Neural crest cell (in vitro differentiated cells): ENCODE data around the gene TRIM46. TPM values are rescaled to one million over a fixed set of nuclear protein-coding genes. Genes with fewer than 3 reads are reported as not detected.

Experiments
- DNase-seq: peaks from one replicate; pipeline ENCODE4 v3.0.0; 2021; ENCODE audit warnings: low read depth, mixed read lengths, low spot score
- H3K27ac Mint-ChIP-seq: one replicate; pipeline ENCODE4 v1.8.0; 2021; ENCODE audit warnings: mild to moderate bottlenecking, mixed read lengths; ENCODE audit not compliant: unreplicated experiment
- H3K27me3 Mint-ChIP-seq: 2 replicates; pipeline ENCODE4 v1.8.0; 2021; ENCODE audit warnings: low read depth, mild to moderate bottlenecking, mixed read lengths
- H3K36me3 Mint-ChIP-seq: 2 replicates; pipeline ENCODE4 v1.8.0; 2021; ENCODE audit warnings: low read depth, mild to moderate bottlenecking, mixed read lengths
- H3K4me1 Mint-ChIP-seq: 2 replicates; pipeline ENCODE4 v1.8.0; 2021; ENCODE audit warnings: mixed read lengths
- H3K4me3 Mint-ChIP-seq: one replicate; pipeline ENCODE4 v1.8.0; 2021; ENCODE audit warnings: mild to moderate bottlenecking, mixed read lengths
- H3K9me3 Mint-ChIP-seq: 2 replicates; pipeline ENCODE4 v1.8.0; 2021; ENCODE audit warnings: mixed read lengths
- CTCF ChIP-seq: fragments of 200-600 bp; sonication (generic); conservative IDR thresholded peaks from 2 replicates; pipeline ENCODE4 v1.5.0; 2021; ENCODE audit warnings: antibody characterized with exemption, mild to moderate bottlenecking
- total RNA-seq: library from RNA; stranded (reverse); gene quantifications from 2 replicates; pipeline ENCODE4 v1.2.1, GENCODE V29; 2021

TRIM46 gene
- total RNA-seq, 1 donor from 2014 or later: 9.8 TPM

- no peak for DNase-seq
- no peaks in the 10 kb centered on the region for H3K9me3 Mint-ChIP-seq
- peaks cover 55% of the 10 kb centered on the region for H3K4me1 Mint-ChIP-seq
- peak overlapping the region; percentile 68 for H3K4me3 Mint-ChIP-seq
- H3K27me3 Mint-ChIP-seq: peaks cover 71% of the 10 kb centered on the region
- H3K27ac Mint-ChIP-seq: no peak overlapping the region
- no peaks in the 10 kb centered on the region for H3K36me3 Mint-ChIP-seq
- TF ChIP-seq CTCF: no peak
These were observed 43.2 kb upstream of the TRIM46 start for GRCh38 chr1:155130272-155131006.

- Mint-ChIP-seq H3K27me3 (peaks cover 64% of the 10 kb centered on the region), H3K9me3 (no peaks in the 10 kb centered on the region), H3K27ac (no peak overlapping the region), H3K36me3 (peaks cover 2% of the 10 kb centered on the region), H3K4me3 (peak overlapping the region; percentile 68), H3K4me1 (peaks cover 57% of the 10 kb centered on the region)
- no peak for TF ChIP-seq CTCF
- DNase-seq: no peak
These were observed 42.4 kb upstream of the TRIM46 start for GRCh38 chr1:155131285-155131684.

- no peak for DNase-seq
- Mint-ChIP-seq H3K27ac (no peak overlapping the region), H3K4me3 (peak overlapping the region; percentile 68)
These were observed 41.8 kb upstream of the TRIM46 start for GRCh38 chr1:155131856-155132255.

GRCh38 chr1:155133799-155134281 is 39.8 kb upstream of the TRIM46 start:
- peak overlapping the region; percentile 99 for H3K4me3 Mint-ChIP-seq
- no peak for TF ChIP-seq CTCF
- no peaks in the 10 kb centered on the region for H3K9me3 Mint-ChIP-seq
- DNase-seq: no peak
- H3K36me3 Mint-ChIP-seq: peaks cover 2% of the 10 kb centered on the region
- H3K27me3 Mint-ChIP-seq: peaks cover 38% of the 10 kb centered on the region
- peaks cover 60% of the 10 kb centered on the region for H3K4me1 Mint-ChIP-seq
- no peak overlapping the region for H3K27ac Mint-ChIP-seq

More at GRCh38 chr1:155131856-155132255, 41.8 kb upstream of the TRIM46 start:
- H3K36me3 Mint-ChIP-seq: peaks cover 2% of the 10 kb centered on the region
- TF ChIP-seq CTCF: no peak
- H3K9me3 Mint-ChIP-seq: no peaks in the 10 kb centered on the region
- peaks cover 58% of the 10 kb centered on the region for H3K27me3 Mint-ChIP-seq
- H3K4me1 Mint-ChIP-seq: peaks cover 60% of the 10 kb centered on the region

GRCh38 chr1:155134322-155134721 is 39.3 kb upstream of the TRIM46 start:
- peaks cover 61% of the 10 kb centered on the region for H3K4me1 Mint-ChIP-seq
- H3K4me3 Mint-ChIP-seq: peak overlapping the region; percentile 99
- no peak for TF ChIP-seq CTCF
- H3K36me3 Mint-ChIP-seq: peaks cover 2% of the 10 kb centered on the region
- no peak for DNase-seq
- no peak overlapping the region for H3K27ac Mint-ChIP-seq
- H3K9me3 Mint-ChIP-seq: no peaks in the 10 kb centered on the region
- peaks cover 33% of the 10 kb centered on the region for H3K27me3 Mint-ChIP-seq
